HepG2 (cell line): ENCODE results near the gene DEGS1. TPM values are rescaled to one million over a fixed set of nuclear protein-coding genes. Genes with fewer than 3 reads are reported as not detected.

ENCODE experiments used
- polyA plus RNA-seq, 8 experiments: library from polyadenylated mRNA; depleted of rRNA in 3 of 8; stranded (reverse) in 7 of 8; unstranded in 1 of 8; fragments of >200 nt; fragmentation: Illumina TruSeq in 4 of 8; extraction: Trizol in 4 of 8; gene quantifications; 2 replicates each; pipeline versions ENCODE4 v1.2.1 to v1.2.3, GENCODE V29; 2011 to 2016; ENCODE audit warnings: low read depth in 4 of 8, missing spikeins in 1 of 8, mixed read lengths in 1 of 8; ENCODE audit not compliant: insufficient read depth in 1 of 8
- total RNA-seq, 5 experiments: library from RNA; depleted of rRNA; stranded (reverse); fragments of >200 nt; fragmentation: Illumina TruSeq; extraction: Trizol; gene quantifications; 2 replicates each; pipeline ENCODE4 v1.2.3, GENCODE V29; 2016; ENCODE audit warnings: low read depth in 1 of 5
- TF ChIP-seq, protein P1 (sequence below), 2 experiments: fragments of 450-650 bp in 1 of 2; sonication (generic) in 1 of 2; formaldehyde crosslinking in 1 of 2; IDR thresholded peaks; 2 replicates each; pipeline versions ENCODE4 v1.6.1 to v1.8.0; 2016 to 2022; ENCODE audit warnings: antibody characterized with exemption in 1 of 2, mild to moderate bottlenecking in 1 of 2, missing genetic modification reagents in 1 of 2
- TF ChIP-seq, protein P2 (sequence below): sonication (generic); formaldehyde crosslinking; IDR thresholded peaks from 2 replicates; pipeline ENCODE4 v1.8.0; 2022; ENCODE audit warnings: mild to moderate bottlenecking, missing genetic modification reagents, moderate library complexity

DEGS1 gene
- total and polyA plus RNA-seq, 2 of the 13 experiments (the other 11 are each of a cell fraction or from before 2014, with no cell fraction given): 18.1 to 35.9 TPM

DNA sequence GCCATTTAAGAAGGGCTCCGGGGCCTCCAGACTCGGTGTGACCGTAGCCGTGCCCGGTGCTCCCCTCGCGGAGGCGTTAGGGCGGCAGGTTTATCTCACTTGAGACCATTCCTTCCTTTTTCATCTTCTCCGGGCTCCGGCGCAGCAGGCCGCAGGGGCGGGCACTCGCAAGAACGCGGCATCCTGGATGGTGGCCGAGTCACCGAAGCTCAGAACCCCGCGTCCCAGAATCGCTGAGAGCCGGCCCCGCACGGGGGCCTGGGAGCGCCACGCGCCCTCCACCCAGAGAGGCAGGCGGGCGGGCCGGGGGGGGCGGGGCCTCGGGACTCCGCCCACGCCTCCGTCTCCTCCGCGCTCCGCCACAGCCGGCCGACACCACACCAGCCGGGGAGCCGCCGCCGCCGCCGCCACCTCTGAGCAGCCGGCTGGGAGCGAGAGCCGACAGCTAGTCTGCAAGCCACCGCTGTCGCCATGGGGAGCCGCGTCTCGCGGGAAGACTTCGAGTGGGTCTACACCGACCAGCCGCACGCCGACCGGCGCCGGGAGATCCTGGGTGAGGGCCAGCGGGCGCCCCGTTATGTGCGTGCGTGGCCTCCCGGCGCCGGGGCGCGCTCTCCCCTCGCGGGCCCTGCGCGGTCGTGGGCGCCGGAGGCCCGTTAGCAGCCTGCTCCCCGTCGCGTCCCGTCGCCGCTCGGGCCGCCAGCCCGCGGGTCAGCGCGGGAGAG is at the start of gene DEGS1 (continued):
- TF ChIP-seq, protein P1, sequence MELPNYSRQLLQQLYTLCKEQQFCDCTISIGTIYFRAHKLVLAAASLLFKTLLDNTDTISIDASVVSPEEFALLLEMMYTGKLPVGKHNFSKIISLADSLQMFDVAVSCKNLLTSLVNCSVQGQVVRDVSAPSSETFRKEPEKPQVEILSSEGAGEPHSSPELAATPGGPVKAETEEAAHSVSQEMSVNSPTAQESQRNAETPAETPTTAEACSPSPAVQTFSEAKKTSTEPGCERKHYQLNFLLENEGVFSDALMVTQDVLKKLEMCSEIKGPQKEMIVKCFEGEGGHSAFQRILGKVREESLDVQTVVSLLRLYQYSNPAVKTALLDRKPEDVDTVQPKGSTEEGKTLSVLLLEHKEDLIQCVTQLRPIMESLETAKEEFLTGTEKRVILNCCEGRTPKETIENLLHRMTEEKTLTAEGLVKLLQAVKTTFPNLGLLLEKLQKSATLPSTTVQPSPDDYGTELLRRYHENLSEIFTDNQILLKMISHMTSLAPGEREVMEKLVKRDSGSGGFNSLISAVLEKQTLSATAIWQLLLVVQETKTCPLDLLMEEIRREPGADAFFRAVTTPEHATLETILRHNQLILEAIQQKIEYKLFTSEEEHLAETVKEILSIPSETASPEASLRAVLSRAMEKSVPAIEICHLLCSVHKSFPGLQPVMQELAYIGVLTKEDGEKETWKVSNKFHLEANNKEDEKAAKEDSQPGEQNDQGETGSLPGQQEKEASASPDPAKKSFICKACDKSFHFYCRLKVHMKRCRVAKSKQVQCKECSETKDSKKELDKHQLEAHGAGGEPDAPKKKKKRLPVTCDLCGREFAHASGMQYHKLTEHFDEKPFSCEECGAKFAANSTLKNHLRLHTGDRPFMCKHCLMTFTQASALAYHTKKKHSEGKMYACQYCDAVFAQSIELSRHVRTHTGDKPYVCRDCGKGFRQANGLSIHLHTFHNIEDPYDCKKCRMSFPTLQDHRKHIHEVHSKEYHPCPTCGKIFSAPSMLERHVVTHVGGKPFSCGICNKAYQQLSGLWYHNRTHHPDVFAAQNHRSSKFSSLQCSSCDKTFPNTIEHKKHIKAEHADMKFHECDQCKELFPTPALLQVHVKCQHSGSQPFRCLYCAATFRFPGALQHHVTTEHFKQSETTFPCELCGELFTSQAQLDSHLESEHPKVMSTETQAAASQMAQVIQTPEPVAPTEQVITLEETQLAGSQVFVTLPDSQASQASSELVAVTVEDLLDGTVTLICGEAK (IDR thresholded peaks at IDR 0.05): no peak
- TF ChIP-seq, protein P1 (CRISPR knock-in tag; IDR thresholded peaks at IDR 0.05): no peak; the same call in 1 of the 2 replicates
- TF ChIP-seq, protein P2, sequence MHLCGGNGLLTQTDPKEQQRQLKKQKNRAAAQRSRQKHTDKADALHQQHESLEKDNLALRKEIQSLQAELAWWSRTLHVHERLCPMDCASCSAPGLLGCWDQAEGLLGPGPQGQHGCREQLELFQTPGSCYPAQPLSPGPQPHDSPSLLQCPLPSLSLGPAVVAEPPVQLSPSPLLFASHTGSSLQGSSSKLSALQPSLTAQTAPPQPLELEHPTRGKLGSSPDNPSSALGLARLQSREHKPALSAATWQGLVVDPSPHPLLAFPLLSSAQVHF (CRISPR knock-in tag): 0 out of 2 replicates have a peak, but pooled peaks have one; percentile 16
